GM12801 (cell line): ENCODE data around the gene RPA3.

Experiments used
- TF ChIP-seq, protein P1 (sequence below): IDR thresholded peaks from one replicate; pipeline ENCODE4 v1.5.1; 2011; ENCODE audit warnings: control low read depth; ENCODE audit not compliant: insufficient read length; ENCODE audit errors: extremely low read depth

Gene RPA3

DNA sequence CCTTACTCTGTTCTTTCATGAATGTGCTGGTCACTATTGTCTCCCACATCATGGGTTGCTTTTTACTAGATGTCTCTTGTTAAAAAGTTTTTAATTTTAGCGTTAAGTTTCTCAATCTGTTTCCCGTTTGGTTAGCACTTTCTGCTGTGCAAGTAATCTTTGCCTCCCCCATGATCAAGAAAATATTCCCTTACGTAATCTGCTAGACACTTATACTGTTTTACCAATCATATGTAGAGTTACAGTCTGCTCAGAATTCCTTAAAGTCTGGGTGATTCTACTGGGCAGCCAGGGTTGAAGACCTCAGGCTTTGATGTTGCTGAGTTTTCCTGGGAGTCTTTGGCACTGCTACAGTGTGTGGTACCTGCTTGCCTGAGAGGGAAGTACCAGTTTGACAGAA is 38.2 kb upstream of the RPA3 start:
- TF ChIP-seq, protein P1, sequence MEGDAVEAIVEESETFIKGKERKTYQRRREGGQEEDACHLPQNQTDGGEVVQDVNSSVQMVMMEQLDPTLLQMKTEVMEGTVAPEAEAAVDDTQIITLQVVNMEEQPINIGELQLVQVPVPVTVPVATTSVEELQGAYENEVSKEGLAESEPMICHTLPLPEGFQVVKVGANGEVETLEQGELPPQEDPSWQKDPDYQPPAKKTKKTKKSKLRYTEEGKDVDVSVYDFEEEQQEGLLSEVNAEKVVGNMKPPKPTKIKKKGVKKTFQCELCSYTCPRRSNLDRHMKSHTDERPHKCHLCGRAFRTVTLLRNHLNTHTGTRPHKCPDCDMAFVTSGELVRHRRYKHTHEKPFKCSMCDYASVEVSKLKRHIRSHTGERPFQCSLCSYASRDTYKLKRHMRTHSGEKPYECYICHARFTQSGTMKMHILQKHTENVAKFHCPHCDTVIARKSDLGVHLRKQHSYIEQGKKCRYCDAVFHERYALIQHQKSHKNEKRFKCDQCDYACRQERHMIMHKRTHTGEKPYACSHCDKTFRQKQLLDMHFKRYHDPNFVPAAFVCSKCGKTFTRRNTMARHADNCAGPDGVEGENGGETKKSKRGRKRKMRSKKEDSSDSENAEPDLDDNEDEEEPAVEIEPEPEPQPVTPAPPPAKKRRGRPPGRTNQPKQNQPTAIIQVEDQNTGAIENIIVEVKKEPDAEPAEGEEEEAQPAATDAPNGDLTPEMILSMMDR: no peak

GRCh38 chr7:7751243-7752092 is 33.1 kb upstream of the RPA3 start:
- TF ChIP-seq, protein P1: no peak

DNA sequence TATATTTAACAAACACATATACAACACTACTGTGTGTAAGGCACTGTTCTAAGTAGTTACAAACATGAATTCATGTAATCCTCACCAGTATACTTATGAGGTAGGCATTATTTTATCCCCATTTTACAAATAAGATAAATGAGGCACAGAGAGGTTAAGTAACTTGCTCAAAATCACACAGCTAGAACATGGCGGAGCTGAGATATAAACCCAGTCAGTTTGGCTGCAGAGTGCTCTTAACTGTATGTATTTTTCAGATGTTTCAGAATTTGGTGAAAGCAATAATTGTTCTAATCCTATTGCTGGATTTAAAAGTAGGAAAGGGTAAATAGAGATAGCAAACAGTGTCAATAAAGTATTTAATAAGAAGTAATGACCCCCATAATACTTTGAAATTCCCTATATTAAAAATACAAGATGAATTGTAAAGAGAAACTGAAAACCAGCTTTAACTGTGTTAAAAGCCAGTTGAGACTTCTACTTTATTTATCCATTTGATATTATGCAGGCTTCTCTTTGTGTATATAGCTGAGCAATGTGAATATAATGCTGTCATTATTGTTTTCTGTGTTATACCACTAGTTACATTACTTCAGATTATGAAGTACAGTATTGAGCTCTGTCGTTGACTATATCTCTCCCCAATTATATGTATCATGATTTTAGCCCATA is 32.3 kb upstream of the RPA3 start:
- TF ChIP-seq, protein P1: no peak

GRCh38 chr7:7746458-7746857 is 28.1 kb upstream of the RPA3 start:
- TF ChIP-seq, protein P1: no peak

- TF ChIP-seq, protein P1: no peak
Measured at GRCh38 chr7:7745966-7746365, 27.6 kb upstream of the RPA3 start.

- TF ChIP-seq, protein P1: no peak
Measured at GRCh38 chr7:7745258-7745657, 26.9 kb upstream of the RPA3 start.

- TF ChIP-seq, protein P1: no peak
Measured at GRCh38 chr7:7742223-7742622, 23.8 kb upstream of the RPA3 start.
